SK-N-SH treated with all-trans-retinoic acid at 6 μM for 48 hours (cell line): ENCODE results near the gene ZSCAN5B.
"Not testable (repeated sequence)": the region's sequence is repeated elsewhere in the genome, so short reads cannot be mapped to it uniquely, and the experiment has no call there.

ENCODE experiments used
- ATAC-seq: fragments of 200-7000 bp; cut with Tn5 transposase; 3 replicates; pipeline ENCODE4 v1.9.1; 2020; ENCODE audit warnings: mild to moderate bottlenecking, moderate library complexity
- ARNTL ChIP-seq: fragments of 450-650 bp; formaldehyde crosslinking; IDR thresholded peaks from 2 replicates; pipeline ENCODE4 v1.5.0; 2020; ENCODE audit warnings: low read depth, mild to moderate bottlenecking, moderate library complexity, borderline replicate concordance
- BACH2 ChIP-seq: fragments of 250-450 bp; sonication (Bioruptor Pico); IDR thresholded peaks from 2 replicates; pipeline ENCODE4 v1.9.0; 2021; ENCODE audit warnings: mild to moderate bottlenecking, borderline replicate concordance
- CSDC2 ChIP-seq: fragments of 250-450 bp; sonication (Bioruptor Pico); IDR thresholded peaks from 2 replicates; pipeline ENCODE4 v1.5.0; 2020; ENCODE audit warnings: mild to moderate bottlenecking, moderate library complexity
- CSRNP3 ChIP-seq: fragments of 250-450 bp; sonication (Bioruptor Pico); IDR thresholded peaks from 2 replicates; pipeline ENCODE4 v1.5.1; 2021; ENCODE audit warnings: mild to moderate bottlenecking, moderate library complexity
- ESRRG ChIP-seq: fragments of 250-450 bp; sonication (Bioruptor Pico); IDR thresholded peaks from 2 replicates; pipeline ENCODE4 v1.6.1; 2021; ENCODE audit warnings: mild to moderate bottlenecking
- GLIS3 ChIP-seq: fragments of 250-450 bp; sonication (Bioruptor Pico); IDR thresholded peaks from 2 replicates; pipeline ENCODE4 v1.5.0; 2020; ENCODE audit warnings: mild to moderate bottlenecking, moderate library complexity
- ISL1 ChIP-seq: fragments of 250-450 bp; sonication (Bioruptor Pico); IDR thresholded peaks from 2 replicates; pipeline ENCODE4 v2.1.2; 2022; ENCODE audit warnings: mild to moderate bottlenecking, moderate library complexity
- OSR1 ChIP-seq: fragments of 250-450 bp; sonication (Bioruptor Pico); IDR thresholded peaks from 2 replicates; pipeline ENCODE4 v1.8.0; 2022; ENCODE audit warnings: moderate library complexity, mild to moderate bottlenecking, inconsistent platforms
- PPARA ChIP-seq: fragments of 250-450 bp; sonication (Bioruptor Pico); IDR thresholded peaks from 2 replicates; pipeline ENCODE4 v1.5.0; 2020; ENCODE audit warnings: mild to moderate bottlenecking, borderline replicate concordance
- RARB ChIP-seq: fragments of 250-450 bp; sonication (Bioruptor Pico); IDR thresholded peaks from 2 replicates; pipeline ENCODE4 v1.8.0; 2021; ENCODE audit warnings: mild to moderate bottlenecking, moderate library complexity
- SNAI2 ChIP-seq: fragments of 250-450 bp; sonication (Bioruptor Pico); IDR thresholded peaks from 2 replicates; pipeline ENCODE4 v1.5.0; 2020; ENCODE audit warnings: mild to moderate bottlenecking, moderate library complexity
- TCF4 ChIP-seq: fragments of 250-450 bp; sonication (Bioruptor Pico); IDR thresholded peaks from 2 replicates; pipeline ENCODE4 v1.8.0; 2021; ENCODE audit warnings: mild to moderate bottlenecking, moderate library complexity, borderline replicate concordance
- TOX ChIP-seq: fragments of 250-450 bp; sonication (Bioruptor Pico); IDR thresholded peaks from 2 replicates; pipeline ENCODE4 v1.8.0; 2021; ENCODE audit warnings: mild to moderate bottlenecking, moderate library complexity, borderline replicate concordance
- TSHZ2 ChIP-seq: fragments of 250-450 bp; sonication (Bioruptor Pico); IDR thresholded peaks from 2 replicates; pipeline ENCODE4 v1.5.0; 2020; ENCODE audit warnings: mild to moderate bottlenecking, moderate library complexity
- ZC3H10 ChIP-seq: fragments of 250-450 bp; sonication (Bioruptor Pico); IDR thresholded peaks from 2 replicates; pipeline ENCODE4 v1.5.1; 2021; ENCODE audit warnings: mild to moderate bottlenecking, moderate library complexity
- ZFP3 ChIP-seq: fragments of 250-450 bp; sonication (Bioruptor Pico); IDR thresholded peaks from 2 replicates; pipeline ENCODE4 v1.5.0; 2020; ENCODE audit warnings: mild to moderate bottlenecking, moderate library complexity
- ZFP30 ChIP-seq: fragments of 450-650 bp; formaldehyde crosslinking; IDR thresholded peaks from 2 replicates; pipeline ENCODE4 v1.5.0; 2022; ENCODE audit warnings: mild to moderate bottlenecking, moderate library complexity
- ZNF565 ChIP-seq: fragments of 450-650 bp; formaldehyde crosslinking; conservative IDR thresholded peaks from 2 replicates; pipeline ENCODE4 v1.5.0; 2020; ENCODE audit warnings: low read depth, mild to moderate bottlenecking, moderate library complexity
- ZNF8 ChIP-seq: fragments of 450-650 bp; formaldehyde crosslinking; IDR thresholded peaks from 2 replicates; pipeline ENCODE4 v1.5.0; 2020; ENCODE audit warnings: mild to moderate bottlenecking, moderate library complexity
- TF ChIP-seq, protein P1 (sequence below): fragments of 250-450 bp; sonication (Bioruptor Pico); IDR thresholded peaks from 2 replicates; pipeline ENCODE4 v1.8.0; 2020; ENCODE audit warnings: mild to moderate bottlenecking, moderate library complexity, borderline replicate concordance
- TF ChIP-seq, protein P2 (sequence below): fragments of 250-450 bp; sonication (Bioruptor Pico); IDR thresholded peaks from 2 replicates; pipeline ENCODE4 v1.5.1; 2020; ENCODE audit warnings: low read depth, mild to moderate bottlenecking, moderate library complexity

ZSCAN5B gene

DNA sequence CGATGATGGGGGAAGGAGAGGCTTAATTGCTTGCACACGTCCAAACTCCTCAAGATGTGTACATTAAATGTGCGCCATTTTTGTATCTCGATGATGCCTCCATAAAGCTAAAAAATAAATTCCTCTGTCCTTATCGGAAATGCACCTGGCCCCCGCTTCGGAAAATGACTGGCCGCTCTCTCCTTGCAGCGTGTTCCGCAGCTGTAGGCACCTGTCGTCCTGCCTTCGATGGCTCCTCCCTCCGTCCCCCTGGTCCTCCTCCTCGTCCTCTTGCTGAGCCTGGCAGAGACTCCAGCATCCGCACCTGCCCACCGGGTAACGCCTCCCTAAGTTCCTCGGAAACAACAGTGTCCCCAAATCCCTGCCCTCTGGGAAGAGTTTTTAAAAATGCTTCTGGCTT, 20.7 kb downstream of the ZSCAN5B start:
- ATAC-seq = no peak
- TF ChIP-seq CSDC2 (CRISPR knock-in tag) (no peak), ARNTL (CRISPR knock-in tag) (no peak), ESRRG (CRISPR knock-in tag) (no peak), PPARA (no peak), BACH2 (no peak), OSR1 (CRISPR knock-in tag) (no peak), RARB (CRISPR knock-in tag) (no peak), ZNF8 (CRISPR knock-in tag) (no peak), CSRNP3 (CRISPR knock-in tag) (no peak), SNAI2 (CRISPR knock-in tag) (no peak), ZNF565 (no peak), TSHZ2 (CRISPR knock-in tag) (no peak), ZC3H10 (CRISPR knock-in tag) (no peak), TCF4 (CRISPR knock-in tag) (no peak)
- TF ChIP-seq, protein P1, sequence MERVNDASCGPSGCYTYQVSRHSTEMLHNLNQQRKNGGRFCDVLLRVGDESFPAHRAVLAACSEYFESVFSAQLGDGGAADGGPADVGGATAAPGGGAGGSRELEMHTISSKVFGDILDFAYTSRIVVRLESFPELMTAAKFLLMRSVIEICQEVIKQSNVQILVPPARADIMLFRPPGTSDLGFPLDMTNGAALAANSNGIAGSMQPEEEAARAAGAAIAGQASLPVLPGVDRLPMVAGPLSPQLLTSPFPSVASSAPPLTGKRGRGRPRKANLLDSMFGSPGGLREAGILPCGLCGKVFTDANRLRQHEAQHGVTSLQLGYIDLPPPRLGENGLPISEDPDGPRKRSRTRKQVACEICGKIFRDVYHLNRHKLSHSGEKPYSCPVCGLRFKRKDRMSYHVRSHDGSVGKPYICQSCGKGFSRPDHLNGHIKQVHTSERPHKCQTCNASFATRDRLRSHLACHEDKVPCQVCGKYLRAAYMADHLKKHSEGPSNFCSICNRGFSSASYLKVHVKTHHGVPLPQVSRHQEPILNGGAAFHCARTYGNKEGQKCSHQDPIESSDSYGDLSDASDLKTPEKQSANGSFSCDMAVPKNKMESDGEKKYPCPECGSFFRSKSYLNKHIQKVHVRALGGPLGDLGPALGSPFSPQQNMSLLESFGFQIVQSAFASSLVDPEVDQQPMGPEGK (CRISPR knock-in tag) = no peak
- TF ChIP-seq, protein P2, sequence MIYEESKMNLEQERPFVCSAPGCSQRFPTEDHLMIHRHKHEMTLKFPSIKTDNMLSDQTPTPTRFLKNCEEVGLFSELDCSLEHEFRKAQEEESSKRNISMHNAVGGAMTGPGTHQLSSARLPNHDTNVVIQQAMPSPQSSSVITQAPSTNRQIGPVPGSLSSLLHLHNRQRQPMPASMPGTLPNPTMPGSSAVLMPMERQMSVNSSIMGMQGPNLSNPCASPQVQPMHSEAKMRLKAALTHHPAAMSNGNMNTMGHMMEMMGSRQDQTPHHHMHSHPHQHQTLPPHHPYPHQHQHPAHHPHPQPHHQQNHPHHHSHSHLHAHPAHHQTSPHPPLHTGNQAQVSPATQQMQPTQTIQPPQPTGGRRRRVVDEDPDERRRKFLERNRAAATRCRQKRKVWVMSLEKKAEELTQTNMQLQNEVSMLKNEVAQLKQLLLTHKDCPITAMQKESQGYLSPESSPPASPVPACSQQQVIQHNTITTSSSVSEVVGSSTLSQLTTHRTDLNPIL (CRISPR knock-in tag) = no peak

DNA sequence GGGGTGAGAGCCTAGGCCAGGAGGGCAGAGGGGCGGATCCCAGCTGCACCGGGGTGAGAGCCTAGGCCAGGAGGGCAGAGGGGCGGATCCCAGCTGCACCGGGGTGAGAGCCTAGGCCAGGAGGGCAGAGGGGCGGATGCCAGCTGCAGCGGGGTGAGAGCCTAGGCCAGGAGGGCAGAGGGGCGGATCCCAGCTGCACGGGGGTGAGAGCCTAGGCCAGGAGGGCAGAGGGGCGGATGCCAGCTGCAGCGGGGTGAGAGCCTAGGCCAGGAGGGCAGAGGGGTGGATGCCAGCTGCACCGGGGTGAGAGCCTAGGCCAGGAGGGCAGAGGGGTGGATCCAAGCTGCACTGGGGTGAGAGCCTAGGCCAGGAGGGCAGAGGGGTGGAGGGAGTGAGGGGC, 21.3 kb downstream of the ZSCAN5B start:
- ATAC-seq = not testable (repeated sequence)

GRCh38 chr19:56175861-56176307, 21.7 kb downstream of the ZSCAN5B start, which contains the start of gene GALP:
TSS of gene GALP (plus strand) at chr19:56176008. CDS start at chr19:56177109, 1,101 bp downstream.
- ATAC-seq = not testable (repeated sequence)

GRCh38 chr19:56174550-56174949, 23.0 kb downstream of the ZSCAN5B start:
- no peak for ATAC-seq
- TF ChIP-seq BACH2 (no peak), OSR1 (CRISPR knock-in tag) (no peak), ARNTL (CRISPR knock-in tag) (no peak), RARB (CRISPR knock-in tag) (no peak), TCF4 (CRISPR knock-in tag) (no peak), TOX (CRISPR knock-in tag) (no peak), ZFP3 (CRISPR knock-in tag) (no peak), CSDC2 (CRISPR knock-in tag) (no peak), ZC3H10 (CRISPR knock-in tag) (no peak), ZFP30 (no peak), PPARA (no peak), GLIS3 (no peak), ISL1 (CRISPR knock-in tag) (no peak), ZNF565 (no peak)
- TF ChIP-seq, protein P1 (CRISPR knock-in tag) = no peak
